GM12878 (cell line): ENCODE data around the gene ZMIZ1. TPM values are rescaled to one million over a fixed set of nuclear protein-coding genes. Genes with fewer than 3 reads are reported as not detected.

Experiments
- ATAC-seq: fragments of 200-7000 bp; cut with Tn5 transposase; 3 replicates; pipeline ENCODE4 v1.9.1; 2020; ENCODE audit warnings: mild to moderate bottlenecking, moderate library complexity
- BruUV-seq: library from RNA; stranded (reverse); fragments of 400-500 nt; replicated peaks from 2 replicates; lab custom pipeline; 2021; lab: Mats Ljungman, UMichigan
- CTCF ChIA-PET: fragments of 300-600 bp; sonication (Branson Sonifier 250); formaldehyde crosslinking; extraction: SDS; loops from one replicate; lab custom pipeline; 2021; ENCODE audit warnings: inconsistent platforms; lab: Yijun Ruan, JAX
- POLR2A ChIA-PET: fragments of 350-600 bp; formaldehyde crosslinking; extraction: SDS; loops from one replicate; lab custom pipeline; 2021; ENCODE audit warnings: inconsistent platforms; lab: Charles Lee
- RAD21 ChIA-PET: fragments of 300-600 bp; sonication (Branson Sonifier 250); formaldehyde crosslinking; loops from one replicate; lab custom pipeline; 2023; ENCODE audit warnings: antibody characterized with exemption; ENCODE audit not compliant: unreplicated experiment; lab: Charles Lee
- SMC1A ChIA-PET: fragments of 300-600 bp; sonication (Branson Sonifier 250); formaldehyde crosslinking; loops from one replicate; lab custom pipeline; 2023; ENCODE audit not compliant: unreplicated experiment, uncharacterized antibody; lab: Charles Lee
- DNase-seq: peaks from one replicate; pipeline ENCODE4 v3.0.0-alpha.2; 2011; ENCODE audit warnings: low read depth, low spot score
- FAIRE-seq: peaks from 3 replicates; lab custom pipeline; 2011; peaks lifted over from hg19 to GRCh38; lab: Jason Lieb, UNC
- H2AFZ ChIP-seq: 2 replicates; pipeline ENCODE4 v1.6.0; 2011; ENCODE audit warnings: low read depth, low read length, control low read depth; ENCODE audit not compliant: control insufficient read depth
- H3K27ac ChIP-seq: 2 replicates; pipeline ENCODE4 v1.5.1; 2011; ENCODE audit warnings: control low read depth; ENCODE audit not compliant: control insufficient read depth, insufficient read depth
- H3K27me3 ChIP-seq, 2 experiments: replicated peaks in 1 of 2; 2 replicates each; pipeline versions ENCODE4 v1.6.0 to v1.6.1; 2011; ENCODE audit warnings: low read length in 1 of 2; ENCODE audit not compliant: control insufficient read depth in 2 of 2, insufficient read depth in 2 of 2
- H3K36me3 ChIP-seq, 2 experiments: 2 replicates each; pipeline ENCODE4 v1.5.1; 2011; ENCODE audit warnings: low read length in 1 of 2; ENCODE audit not compliant: control insufficient read depth in 2 of 2, insufficient read depth in 2 of 2
- H3K4me1 ChIP-seq: 2 replicates; pipeline ENCODE4 v1.6.1; 2011; ENCODE audit warnings: mild to moderate bottlenecking, low read length, moderate library complexity, mixed read lengths; ENCODE audit not compliant: control insufficient read depth, insufficient read depth
- H3K4me2 ChIP-seq: 2 replicates; pipeline ENCODE4 v1.6.0; 2011; ENCODE audit warnings: control low read depth; ENCODE audit not compliant: control insufficient read depth, insufficient read depth
- H3K4me3 ChIP-seq: fragments of 200-600 bp; sonication (generic); 2 replicates; pipeline ENCODE4 v1.5.1; 2016
- H3K79me2 ChIP-seq: 2 replicates; pipeline ENCODE4 v1.6.0; 2011; ENCODE audit warnings: low read length; ENCODE audit not compliant: control insufficient read depth, insufficient read depth
- H3K9ac ChIP-seq: 2 replicates; pipeline ENCODE4 v1.8.0; 2011; ENCODE audit warnings: low read length, control low read depth, mixed read lengths; ENCODE audit not compliant: control insufficient read depth, insufficient read depth
- H3K9me3 ChIP-seq: replicated peaks from 3 replicates; pipeline ENCODE4 v1.5.1; 2011; ENCODE audit warnings: mild to moderate bottlenecking, low read length; ENCODE audit not compliant: control insufficient read depth, insufficient read depth
- H4K20me1 ChIP-seq: 2 replicates; pipeline ENCODE4 v1.6.0; 2011; ENCODE audit not compliant: control insufficient read depth, insufficient read depth
- CREM ChIP-seq: IDR thresholded peaks from 2 replicates; pipeline ENCODE4 v1.6.1; 2014; ENCODE audit warnings: antibody characterized with exemption, low read depth
- FOXM1 ChIP-seq: IDR thresholded peaks from 2 replicates; pipeline ENCODE4 v1.6.1; 2012; ENCODE audit warnings: low read depth, mild to moderate bottlenecking, inconsistent platforms, low read length, moderate library complexity
- GATAD2B ChIP-seq: fragments of 450-650 bp; conservative IDR thresholded peaks from 2 replicates; pipeline ENCODE4 v1.6.1; 2017; ENCODE audit warnings: low read depth, mild to moderate bottlenecking, moderate library complexity
- HDAC2 ChIP-seq: fragments of 200-600 bp; sonication (generic); IDR thresholded peaks from 2 replicates; pipeline ENCODE4 v1.6.1; 2017
- RAD51 ChIP-seq: fragments of 450-650 bp; IDR thresholded peaks from 2 replicates; pipeline ENCODE4 v1.6.1; 2016; ENCODE audit warnings: moderate library complexity, mild to moderate bottlenecking, inconsistent platforms
- TARDBP ChIP-seq: IDR thresholded peaks from 2 replicates; pipeline ENCODE4 v1.6.1; 2016; ENCODE audit warnings: borderline replicate concordance
- ZBED1 ChIP-seq: IDR thresholded peaks from 2 replicates; pipeline ENCODE4 v1.6.1; 2016; ENCODE audit warnings: borderline replicate concordance
- ZNF207 ChIP-seq: fragments of 450-650 bp; IDR thresholded peaks from 2 replicates; pipeline ENCODE4 v1.6.1; 2014; ENCODE audit warnings: antibody characterized with exemption, mild to moderate bottlenecking, borderline replicate concordance
- ZNF384 ChIP-seq: IDR thresholded peaks from 2 replicates; pipeline ENCODE4 v1.6.1; 2012; ENCODE audit warnings: low read depth, mild to moderate bottlenecking, low read length, improper control_type of control experiment, borderline replicate concordance
- WGBS: methylation state at CpG from one replicate; pipeline ENCODE4 v1.1.6; 2016; ENCODE audit warnings: low lambda C conversion rate; ENCODE audit not compliant: insufficient replicate concordance, insufficient coverage; ENCODE audit errors: missing lambda C conversion rate; 5-methylcytosine and 5-hydroxymethylcytosine counted together
- in situ Hi-C: fragments of 300-500 bp; cut with MboI; formaldehyde crosslinking; loops from 9 replicates; pipeline ENCODE4 v1.14.3; 2018; ENCODE audit warnings: mixed read lengths
- intact Hi-C: fragments of 100-400 bp; cut with micrococcal nuclease; formaldehyde crosslinking; loops from one replicate; pipeline ENCODE4 v1.14.2; 2022; ENCODE audit not compliant: unreplicated experiment
- polyA plus RNA-seq, 11 experiments: library from polyadenylated mRNA; depleted of rRNA in 4 of 11; unstranded in 6 of 11; stranded (reverse) in 5 of 11; fragments of >200 nt; fragmentation: Nextera tagmentation in 4 of 11; fragmentation: Illumina TruSeq in 1 of 11; extraction: Ambion mirVana in 4 of 11; extraction: Trizol in 1 of 11; gene quantifications; 1 replicate in 1 of 11; 2 replicates in 10 of 11; pipeline versions ENCODE4 v1.2.1 to v1.2.3, GENCODE V29; 2011 to 2016; ENCODE audit warnings: inconsistent platforms in 2 of 11, missing spikeins in 2 of 11, low read depth in 1 of 11
- total RNA-seq, 4 experiments: library from RNA; depleted of rRNA in 3 of 4; stranded (reverse); fragments of >200 nt in 3 of 4; fragmentation: Illumina TruSeq in 1 of 4; extraction: Trizol in 1 of 4; gene quantifications; 2 replicates each; pipeline versions ENCODE4 v1.2.1 to v1.2.3, GENCODE V29; 2013 to 2021
- TF ChIP-seq, protein P1 (sequence below), 3 experiments: IDR thresholded peaks in 2 of 3; conservative IDR thresholded peaks in 1 of 3; 2 replicates each; pipeline ENCODE4 v1.5.1; 2011; ENCODE audit warnings: low read depth in 3 of 3, low read length in 3 of 3, mild to moderate bottlenecking in 3 of 3, control low read depth in 2 of 3, moderate library complexity in 2 of 3, inconsistent platforms in 1 of 3, mixed read lengths in 1 of 3; ENCODE audit not compliant: control insufficient read depth in 2 of 3, insufficient read depth in 1 of 3; ENCODE audit errors: extremely low read depth in 1 of 3
- TF ChIP-seq, protein P2 (sequence below): IDR thresholded peaks from 2 replicates; pipeline ENCODE4 v1.6.1; 2011; ENCODE audit warnings: mild to moderate bottlenecking, low read depth, low read length, moderate library complexity; ENCODE audit not compliant: insufficient replicate concordance
- TF ChIP-seq, protein P3 (sequence below): fragments of 450-650 bp; IDR thresholded peaks from 2 replicates; pipeline ENCODE4 v1.6.1; 2016; ENCODE audit warnings: mild to moderate bottlenecking

The ZMIZ1 gene
- total and polyA plus RNA-seq, 10 of the 15 experiments (the other 5 are each of a cell fraction or from before 2014, with no cell fraction given) = 3.1 to 82.3 (median 14.9) TPM

GRCh38 chr10:79105150-79105739 lies 36.5 kb downstream of the ZMIZ1 start:
- DNase-seq = no peak
- RAD21 ChIA-PET = interaction anchor here (0.7 kb wide), 1 partner anchor 95 kb away, joined by 3 read pairs; no protein-coding TSS in a partner anchor
- POLR2A ChIA-PET = no interaction called here
- Histone ChIP-seq H3K27me3 (no peaks in the 10 kb centered on the region; a peak in 1 of 4 replicates), H2AFZ (no peak overlapping the region), H3K9me3 (no peaks in the 10 kb centered on the region), H4K20me1 (peaks cover 4% of the 10 kb centered on the region; the same call in 1 of the 2 replicates), H3K4me2 (no peak overlapping the region), H3K9ac (no peak overlapping the region), H3K79me2 (no peaks in the 10 kb centered on the region), H3K4me3 (no peak overlapping the region), H3K36me3 (no peaks in the 10 kb centered on the region), H3K27ac (no peak overlapping the region), H3K4me1 (peaks cover 19% of the 10 kb centered on the region)
- CTCF ChIA-PET = no interaction called here
- in situ Hi-C loops (no loop called here), intact Hi-C loops (no loop called here)
- BruUV-seq = no TSS peak
- no peak for TF ChIP-seq ZBED1
- TF ChIP-seq FOXM1 = no peak
- no peak for TF ChIP-seq RAD51
- TF ChIP-seq, protein P1, sequence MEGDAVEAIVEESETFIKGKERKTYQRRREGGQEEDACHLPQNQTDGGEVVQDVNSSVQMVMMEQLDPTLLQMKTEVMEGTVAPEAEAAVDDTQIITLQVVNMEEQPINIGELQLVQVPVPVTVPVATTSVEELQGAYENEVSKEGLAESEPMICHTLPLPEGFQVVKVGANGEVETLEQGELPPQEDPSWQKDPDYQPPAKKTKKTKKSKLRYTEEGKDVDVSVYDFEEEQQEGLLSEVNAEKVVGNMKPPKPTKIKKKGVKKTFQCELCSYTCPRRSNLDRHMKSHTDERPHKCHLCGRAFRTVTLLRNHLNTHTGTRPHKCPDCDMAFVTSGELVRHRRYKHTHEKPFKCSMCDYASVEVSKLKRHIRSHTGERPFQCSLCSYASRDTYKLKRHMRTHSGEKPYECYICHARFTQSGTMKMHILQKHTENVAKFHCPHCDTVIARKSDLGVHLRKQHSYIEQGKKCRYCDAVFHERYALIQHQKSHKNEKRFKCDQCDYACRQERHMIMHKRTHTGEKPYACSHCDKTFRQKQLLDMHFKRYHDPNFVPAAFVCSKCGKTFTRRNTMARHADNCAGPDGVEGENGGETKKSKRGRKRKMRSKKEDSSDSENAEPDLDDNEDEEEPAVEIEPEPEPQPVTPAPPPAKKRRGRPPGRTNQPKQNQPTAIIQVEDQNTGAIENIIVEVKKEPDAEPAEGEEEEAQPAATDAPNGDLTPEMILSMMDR (IDR thresholded peaks at IDR 0.05 in 2 of 3, conservative IDR thresholded peaks at IDR 0.05 in 1 of 3; ENCODE audit: control insufficient read depth in 2 of 3, extremely low read depth in 1 of 3, insufficient read depth in 1 of 3, low read depth in 3 of 3, low read length in 3 of 3) = 0 out of 6 replicates have a peak, but pooled peaks of 1 of the 3 experiments have one; percentile 13
- SMC1A ChIA-PET = interaction anchor here (1.0 kb wide), 1 partner anchor 11 kb away, joined by 3 read pairs; no protein-coding TSS in a partner anchor
- WGBS = 24% methylated on average over 11 of the region's 11 CpGs
- no peak for ATAC-seq
- no peak for FAIRE-seq

DNA sequence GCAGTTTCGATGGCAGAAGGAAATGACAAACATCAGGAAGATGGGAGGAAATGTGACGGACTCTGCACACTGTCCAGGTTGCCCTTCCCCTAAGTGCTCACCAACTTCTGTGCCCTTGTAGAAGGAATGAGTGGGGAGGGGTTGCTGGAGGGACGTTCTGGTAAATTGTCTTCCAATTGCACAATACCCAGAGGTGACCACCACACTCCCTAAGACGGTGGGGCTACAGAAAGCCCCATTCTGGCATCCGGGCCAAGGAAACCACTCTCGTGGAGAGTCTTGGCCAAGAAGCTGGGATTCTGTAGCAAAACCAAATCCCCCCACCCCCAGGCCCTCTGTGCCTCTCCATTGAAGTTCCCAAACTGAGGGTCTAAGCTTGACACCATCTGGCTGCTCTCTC lies 37.1 kb downstream of the ZMIZ1 start:
- ChIA-PET RAD21 (no interaction called here), POLR2A (no interaction called here), SMC1A (no interaction called here), CTCF (no interaction called here)
- no peak overlapping the region for H3K9ac ChIP-seq
- BruUV-seq = no TSS peak
- no peak overlapping the region for H3K4me2 ChIP-seq
- no peaks in the 10 kb centered on the region for H3K36me3 ChIP-seq
- ATAC-seq (no peak), DNase-seq (no peak), FAIRE-seq (no peak)
- H3K27me3 ChIP-seq = no peaks in the 10 kb centered on the region; a peak in 1 of 4 replicates
- no peak overlapping the region for H3K4me3 ChIP-seq
- intact Hi-C loops (no loop called here), in situ Hi-C loops (no loop called here)
- no peaks in the 10 kb centered on the region for H3K79me2 ChIP-seq
- peaks cover 15% of the 10 kb centered on the region for H3K4me1 ChIP-seq
- H4K20me1 ChIP-seq = peaks cover 4% of the 10 kb centered on the region; the same call in 1 of the 2 replicates
- 11% methylated on average over 6 of the region's 6 CpGs for WGBS
- H2AFZ ChIP-seq = no peak overlapping the region
- H3K27ac ChIP-seq = no peak overlapping the region
- no peaks in the 10 kb centered on the region for H3K9me3 ChIP-seq
- no peak for TF ChIP-seq TARDBP
- TF ChIP-seq CREM = no peak
- TF ChIP-seq, protein P2, sequence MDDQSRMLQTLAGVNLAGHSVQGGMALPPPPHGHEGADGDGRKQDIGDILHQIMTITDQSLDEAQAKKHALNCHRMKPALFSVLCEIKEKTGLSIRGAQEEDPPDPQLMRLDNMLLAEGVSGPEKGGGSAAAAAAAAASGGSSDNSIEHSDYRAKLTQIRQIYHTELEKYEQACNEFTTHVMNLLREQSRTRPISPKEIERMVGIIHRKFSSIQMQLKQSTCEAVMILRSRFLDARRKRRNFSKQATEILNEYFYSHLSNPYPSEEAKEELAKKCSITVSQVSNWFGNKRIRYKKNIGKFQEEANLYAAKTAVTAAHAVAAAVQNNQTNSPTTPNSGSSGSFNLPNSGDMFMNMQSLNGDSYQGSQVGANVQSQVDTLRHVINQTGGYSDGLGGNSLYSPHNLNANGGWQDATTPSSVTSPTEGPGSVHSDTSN = no peak
- no peak for TF ChIP-seq HDAC2
- TF ChIP-seq ZNF384 = no peak
- TF ChIP-seq, protein P3, sequence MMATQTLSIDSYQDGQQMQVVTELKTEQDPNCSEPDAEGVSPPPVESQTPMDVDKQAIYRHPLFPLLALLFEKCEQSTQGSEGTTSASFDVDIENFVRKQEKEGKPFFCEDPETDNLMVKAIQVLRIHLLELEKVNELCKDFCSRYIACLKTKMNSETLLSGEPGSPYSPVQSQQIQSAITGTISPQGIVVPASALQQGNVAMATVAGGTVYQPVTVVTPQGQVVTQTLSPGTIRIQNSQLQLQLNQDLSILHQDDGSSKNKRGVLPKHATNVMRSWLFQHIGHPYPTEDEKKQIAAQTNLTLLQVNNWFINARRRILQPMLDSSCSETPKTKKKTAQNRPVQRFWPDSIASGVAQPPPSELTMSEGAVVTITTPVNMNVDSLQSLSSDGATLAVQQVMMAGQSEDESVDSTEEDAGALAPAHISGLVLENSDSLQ = no peak
- TF ChIP-seq GATAD2B = no peak
- no peak for TF ChIP-seq ZNF207
